ENCODE data around the gene SLC35F1. TPM values are rescaled to one million over a fixed set of nuclear protein-coding genes. Genes with fewer than 3 reads are reported as not detected.

The SLC35F1 gene
- total RNA-seq, 1 experiment from 2014 or later = 4.3 TPM

DNA sequence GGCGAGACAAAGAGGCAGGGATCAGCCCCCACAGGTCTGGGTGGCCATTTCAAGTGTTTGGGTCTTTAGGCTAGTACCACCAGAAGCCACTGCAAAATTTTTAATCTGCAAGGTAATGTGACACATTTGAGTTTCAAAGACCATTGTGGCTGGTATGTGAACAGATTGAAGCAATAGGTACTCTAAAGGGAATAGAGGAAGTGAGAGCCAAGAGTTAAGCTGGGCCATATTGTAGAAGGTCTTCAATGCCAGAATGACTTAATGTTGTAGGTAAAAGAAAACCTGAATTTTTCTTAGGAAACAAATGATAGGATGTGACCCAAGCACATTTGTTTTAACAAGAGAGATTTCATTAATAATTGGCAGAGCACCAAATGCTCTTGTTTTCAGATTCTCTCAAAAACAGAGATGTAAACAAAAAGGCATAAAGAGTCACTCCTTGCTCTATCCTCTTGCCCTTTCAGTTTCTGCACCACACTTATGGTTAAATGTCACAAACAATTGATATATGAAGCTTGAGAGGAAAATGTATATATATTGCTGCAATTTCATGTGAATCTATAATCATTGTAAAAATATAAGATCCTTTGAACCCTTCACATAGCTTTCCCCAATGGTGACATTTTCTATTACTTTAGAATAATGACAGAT, 333.9 kb downstream of the SLC35F1 start:
- no peaks in the 10 kb centered on the region for H3K23me2 ChIP-seq (ENCODE audit: insufficient read length, low read depth, low read length, poor library complexity, severe bottlenecking)
- H3K4me1 Mint-ChIP-seq = no peaks in the 10 kb centered on the region

More for the DNA sequence above, 333.9 kb downstream of the SLC35F1 start:
- Histone ChIP-seq H2BK120ac (ENCODE audit: low read depth, low read length, poor library complexity, severe bottlenecking) (no peak overlapping the region), H3K4me1 (ENCODE audit: insufficient read depth, low read length) (no peaks in the 10 kb centered on the region), H3K4ac (ENCODE audit: low read depth, low read length) (no peak overlapping the region), H3K9me3 (ENCODE audit: control insufficient read depth, low read depth, low read length) (no peaks in the 10 kb centered on the region), H3K23ac (ENCODE audit: insufficient read length, low read depth, low read length) (no peak overlapping the region), H4K8ac (replicated peaks; ENCODE audit: insufficient read length, low read depth, low read length) (no peak overlapping the region), H3K79me2 (ENCODE audit: insufficient read depth, low read length) (no peaks in the 10 kb centered on the region), H2BK15ac (ENCODE audit: low read depth, low read length) (no peak overlapping the region), H3K9ac (ENCODE audit: extremely low read depth, insufficient read length, low read length) (no peak overlapping the region), H4K20me1 (ENCODE audit: control insufficient read depth, insufficient read depth, insufficient read length) (no peaks in the 10 kb centered on the region), H3K27ac (ENCODE audit: insufficient read length, low read depth, low read length) (no peak overlapping the region), H3K14ac (ENCODE audit: insufficient read depth, low read length) (no peak overlapping the region), H2BK5ac (ENCODE audit: insufficient read length, low read length) (no peak overlapping the region), H2AFZ (ENCODE audit: low read length) (no peak overlapping the region), H3K27me3 (ENCODE audit: insufficient read depth, low read length) (no peaks in the 10 kb centered on the region), H3K18ac (ENCODE audit: insufficient read length, low read depth, low read length) (no peak overlapping the region), H4K91ac (ENCODE audit: insufficient read length, low read depth, low read length) (no peak overlapping the region), H4K5ac (ENCODE audit: insufficient read length, low read depth, low read length) (no peak overlapping the region), H3T11ph (ENCODE audit: low read length) (no peak overlapping the region), H3K4me2 (ENCODE audit: insufficient read depth, insufficient read length, low read length) (no peak overlapping the region), H3K79me1 (ENCODE audit: insufficient read depth, low read depth, low read length, poor library complexity, severe bottlenecking) (no peaks in the 10 kb centered on the region), H2BK12ac (ENCODE audit: insufficient read length, low read depth, low read length) (no peak overlapping the region), H3K56ac (ENCODE audit: insufficient read length, low read depth, low read length) (no peak overlapping the region), H2BK20ac (ENCODE audit: low read depth, low read length, poor library complexity, severe bottlenecking) (no peak overlapping the region), H2AK5ac (ENCODE audit: insufficient read length, low read length) (no peak overlapping the region)
- H3K4me3 Mint-ChIP-seq = no peak overlapping the region
- TF ChIP-seq, protein P1, sequence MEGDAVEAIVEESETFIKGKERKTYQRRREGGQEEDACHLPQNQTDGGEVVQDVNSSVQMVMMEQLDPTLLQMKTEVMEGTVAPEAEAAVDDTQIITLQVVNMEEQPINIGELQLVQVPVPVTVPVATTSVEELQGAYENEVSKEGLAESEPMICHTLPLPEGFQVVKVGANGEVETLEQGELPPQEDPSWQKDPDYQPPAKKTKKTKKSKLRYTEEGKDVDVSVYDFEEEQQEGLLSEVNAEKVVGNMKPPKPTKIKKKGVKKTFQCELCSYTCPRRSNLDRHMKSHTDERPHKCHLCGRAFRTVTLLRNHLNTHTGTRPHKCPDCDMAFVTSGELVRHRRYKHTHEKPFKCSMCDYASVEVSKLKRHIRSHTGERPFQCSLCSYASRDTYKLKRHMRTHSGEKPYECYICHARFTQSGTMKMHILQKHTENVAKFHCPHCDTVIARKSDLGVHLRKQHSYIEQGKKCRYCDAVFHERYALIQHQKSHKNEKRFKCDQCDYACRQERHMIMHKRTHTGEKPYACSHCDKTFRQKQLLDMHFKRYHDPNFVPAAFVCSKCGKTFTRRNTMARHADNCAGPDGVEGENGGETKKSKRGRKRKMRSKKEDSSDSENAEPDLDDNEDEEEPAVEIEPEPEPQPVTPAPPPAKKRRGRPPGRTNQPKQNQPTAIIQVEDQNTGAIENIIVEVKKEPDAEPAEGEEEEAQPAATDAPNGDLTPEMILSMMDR (conservative IDR thresholded peaks at IDR 0.05) = no peak
- no peak overlapping the region for H3K27ac Mint-ChIP-seq
- DNase-seq = no peak
- no peaks in the 10 kb centered on the region for H3K9me3 Mint-ChIP-seq
- no peaks in the 10 kb centered on the region; the same call in 1 of the 2 replicates for H3K27me3 Mint-ChIP-seq (ENCODE audit: low read depth)
- H3K36me3 Mint-ChIP-seq (ENCODE audit: insufficient read depth in 1 of 3, low read depth in 3 of 3) = no peaks in the 10 kb centered on the region
- no CpG with 5 or more reads among the region's 1 CpG for WGBS (ENCODE audit: extremely low coverage, insufficient read length, low lambda C conversion rate)
